ENCODE results near the gene RUNDC1. TPM values are rescaled to one million over a fixed set of nuclear protein-coding genes. Genes with fewer than 3 reads are reported as not detected.
"Not testable (repeated sequence)": the region's sequence is repeated elsewhere in the genome, so short reads cannot be mapped to it uniquely, and the experiment has no call there.

RUNDC1 gene
- 10 to 100 TPM; 11.8 to 14.8 (median 13.5) TPM for total RNA-seq

DNA sequence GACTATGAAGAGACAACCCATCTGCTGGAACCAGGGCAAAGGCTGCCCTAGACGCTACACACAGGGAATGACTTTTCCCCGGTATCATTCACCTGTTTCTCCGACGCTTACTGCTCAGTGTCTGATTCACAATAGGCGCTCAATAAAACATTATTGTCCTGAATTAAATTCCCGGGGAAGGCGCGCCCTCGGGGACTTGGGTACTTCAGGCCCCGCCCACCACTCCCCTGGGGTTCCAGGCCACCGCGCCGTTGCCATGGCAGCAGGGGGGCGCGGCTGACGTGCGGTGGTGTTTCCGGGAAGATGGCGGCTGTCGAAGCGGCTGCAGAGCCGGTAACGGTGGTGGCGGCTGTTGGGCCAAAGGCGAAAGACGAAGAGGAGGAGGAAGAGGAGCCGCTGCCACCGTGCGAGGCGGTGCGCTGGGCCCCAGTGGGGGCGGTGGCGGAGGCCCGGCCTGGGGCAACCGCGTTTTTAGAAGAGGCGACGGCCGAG is at the start of gene RUNDC1:
RUNDC1 (plus strand) TSS at position 292 of the 492 bp plus-strand sequence; CDS start at position 304, 12 bp downstream.
- Histone ChIP-seq H3K4me3 (peak within 1 kb of the TSS; percentile 82 to 97 (median 85)), H3K4me1 (replicated peaks in 1 of 2) (peaks cover 12 to 18% of the 10 kb centered on the region in 2 donors), H3K27ac (peak within 1 kb of the TSS; percentile 87 to 88)
- 0% methylated on average over 2 to 4 of the region's 39 CpGs; no CpG with 5 or more reads in 7 of the 10 experiments for WGBS, 10 experiments
- in situ Hi-C loops (cut with MboI; ENCODE audit: low pct_unique_long_range_greater_than_20kb in 2 of 9, low sequenced_read_pairs in 9 of 9, unreplicated experiment in 9 of 9): no loop called here
- ATAC-seq (replicated peaks in 6 of 8): peak; percentile 71 to 87 (median 83)

DNA sequence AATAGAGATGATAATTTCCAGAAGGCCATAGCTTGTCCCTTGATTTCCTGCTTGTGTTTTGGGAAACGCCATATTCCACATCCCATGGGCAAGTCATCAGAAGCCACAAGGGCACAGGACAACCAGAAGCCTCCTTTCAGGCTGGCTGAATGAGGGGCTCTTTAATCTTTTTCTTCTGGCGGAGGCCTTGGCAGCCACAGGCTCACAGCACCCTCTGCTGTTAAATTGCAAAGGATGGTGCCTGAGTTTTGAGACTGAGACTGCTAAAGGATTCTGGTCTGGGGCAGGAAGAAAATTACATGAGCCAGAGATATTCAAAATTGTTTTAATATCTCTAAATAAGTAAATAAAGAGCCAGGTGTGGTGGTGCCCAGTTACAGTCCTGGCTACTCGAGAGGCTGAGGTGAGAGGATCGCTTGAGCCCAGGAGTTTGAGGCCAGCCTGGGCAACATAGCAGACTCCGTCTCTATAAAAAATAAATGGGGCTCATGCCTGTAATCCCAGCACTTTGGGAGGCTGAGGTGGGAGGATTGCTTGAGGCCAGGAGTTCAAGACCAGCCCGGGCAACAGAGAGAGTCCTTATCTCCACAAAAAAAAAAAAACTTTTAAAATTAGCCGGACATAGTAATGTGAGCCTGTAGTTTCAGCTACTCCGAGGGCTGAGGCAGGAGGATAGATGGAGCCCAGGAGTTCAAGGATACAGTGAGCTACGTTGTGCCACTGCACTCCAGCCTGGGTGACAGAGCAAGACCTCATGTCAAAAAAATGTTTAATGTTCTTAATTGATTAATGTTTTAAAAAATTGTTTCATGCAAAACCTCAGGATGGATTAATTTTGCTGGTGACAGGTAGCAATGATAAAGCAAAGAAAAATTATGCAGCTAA is 42.4 kb upstream of the RUNDC1 start:
- in situ Hi-C loops (cut with MboI; ENCODE audit: low pct_unique_long_range_greater_than_20kb in 2 of 9, low sequenced_read_pairs in 9 of 9, unreplicated experiment in 9 of 9): loop anchor here in 4 of 9 experiments (10.0 to 25.0 kb wide), 2 partner anchors 93 to 101 kb away; partner anchors contain the start of genes AOC2 (in 4 of the 4) and PSME3 (in 3 of the 4)
- H3K4me3 ChIP-seq: no peak overlapping the region
- no peaks in the 10 kb centered on the region for H3K4me1 ChIP-seq (replicated peaks in 1 of 2)
- WGBS, 10 experiments: 0 to 89% (median 25%) methylated on average over 1 to 8 of the region's 9 CpGs; no CpG with 5 or more reads in 1 of the 10 experiments
- no peak overlapping the region for H3K27ac ChIP-seq
- peak; percentile 66 to 97 (median 80) for ATAC-seq (replicated peaks in 6 of 8)

DNA sequence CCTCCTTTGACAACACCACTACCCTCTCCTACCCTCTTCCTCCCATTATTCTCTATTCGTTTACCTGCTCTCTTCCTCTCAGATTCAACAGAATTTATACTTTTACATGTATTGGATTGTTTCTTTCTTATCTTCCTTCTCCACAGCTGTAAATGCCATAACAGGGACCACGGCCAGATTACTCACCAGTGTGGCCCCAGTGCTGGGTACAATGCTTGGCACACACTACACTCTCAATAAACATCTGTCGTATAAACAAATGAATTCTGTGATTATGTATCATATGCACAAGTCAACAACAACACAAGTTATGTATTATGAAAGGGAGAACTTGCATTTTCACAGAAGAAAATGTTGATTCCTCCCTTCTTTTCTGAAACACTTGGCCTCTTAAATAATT is 36.2 kb upstream of the RUNDC1 start:
- H3K4me1 ChIP-seq (replicated peaks in 1 of 2): no peaks in the 10 kb centered on the region

GRCh38 chr17:42946812-42947211 is 33.6 kb upstream of the RUNDC1 start:
- in situ Hi-C loops (cut with MboI; ENCODE audit: low pct_unique_long_range_greater_than_20kb in 2 of 9, low sequenced_read_pairs in 9 of 9, unreplicated experiment in 9 of 9): loop anchor here in 3 of 9 experiments (25.0 kb wide), 1 partner anchor 110 kb away; the partner anchor contains the start of genes AOC2 (in 3 of the 3) and PSME3 (in 3 of the 3)
- Histone ChIP-seq H3K4me1 (replicated peaks in 1 of 2) (no peaks in the 10 kb centered on the region), H3K27ac (no peak overlapping the region), H3K4me3 (no peak overlapping the region)
- WGBS, 10 experiments: 89 to 100% (median 100%) methylated on average over 1 of the region's 1 CpG; no CpG with 5 or more reads in 4 of the 10 experiments
- peak in 1 of 8 experiments; percentile 31 for ATAC-seq (replicated peaks in 6 of 8)

More for the DNA sequence above, 36.2 kb upstream of the RUNDC1 start:
- in situ Hi-C loops (cut with MboI; ENCODE audit: low pct_unique_long_range_greater_than_20kb in 2 of 9, low sequenced_read_pairs in 9 of 9, unreplicated experiment in 9 of 9): loop anchor here in 3 of 9 experiments (25.0 kb wide), 1 partner anchor 107 kb away; the partner anchor contains the start of genes AOC2 (in 3 of the 3) and PSME3 (in 3 of the 3)
- Histone ChIP-seq H3K4me3 (no peak overlapping the region), H3K27ac (no peak overlapping the region)
- no peak for ATAC-seq (replicated peaks in 6 of 8)
- WGBS, 10 experiments: 0 to 80% (median 38%) methylated on average over 1 to 3 of the region's 3 CpGs

GRCh38 chr17:42950044-42950783 is 30.2 kb upstream of the RUNDC1 start:
- H3K4me3 ChIP-seq: no peak overlapping the region
- 60 to 96% (median 85%) methylated on average over 1 to 9 of the region's 13 CpGs; no CpG with 5 or more reads in 4 of the 10 experiments for WGBS, 10 experiments
- no peak overlapping the region for H3K27ac ChIP-seq
- H3K4me1 ChIP-seq (replicated peaks in 1 of 2): no peaks in the 10 kb centered on the region
- in situ Hi-C loops (cut with MboI; ENCODE audit: low pct_unique_long_range_greater_than_20kb in 2 of 9, low sequenced_read_pairs in 9 of 9, unreplicated experiment in 9 of 9): no loop called here
- ATAC-seq (replicated peaks in 6 of 8): no peak

GRCh38 chr17:42953669-42954068 is 26.7 kb upstream of the RUNDC1 start:
- in situ Hi-C loops (cut with MboI; ENCODE audit: low pct_unique_long_range_greater_than_20kb in 2 of 9, low sequenced_read_pairs in 9 of 9, unreplicated experiment in 9 of 9): no loop called here
- no peaks in the 10 kb centered on the region for H3K4me1 ChIP-seq (replicated peaks in 1 of 2)
- WGBS, 10 experiments: 57 to 100% (median 100%) methylated on average over 1 of the region's 1 CpG; no CpG with 5 or more reads in 5 of the 10 experiments
- H3K4me3 ChIP-seq: no peak overlapping the region
- peak in 1 of 8 experiments; percentile 24 for ATAC-seq (replicated peaks in 6 of 8)
- no peak overlapping the region for H3K27ac ChIP-seq

- 0 to 6% (median 0%) methylated on average over 4 to 25 of the region's 43 CpGs; no CpG with 5 or more reads in 2 of the 10 experiments for WGBS, 10 experiments
- Histone ChIP-seq H3K27ac (peak within 1 kb of the TSS; percentile 58 to 83), H3K4me3 (peak within 1 kb of the TSS; percentile 58 to 87 (median 85)), H3K4me1 (replicated peaks in 1 of 2) (peaks cover 7 to 20% of the 10 kb centered on the region in 2 donors)
- ATAC-seq (replicated peaks in 6 of 8): peak; percentile 94 to 97 (median 95)
- in situ Hi-C loops (cut with MboI; ENCODE audit: low pct_unique_long_range_greater_than_20kb in 2 of 9, low sequenced_read_pairs in 9 of 9, unreplicated experiment in 9 of 9): no loop called here
These were observed 16.0 kb upstream of the RUNDC1 start, which contains the start of gene AARSD1 for GRCh38 chr17:42964161-42964932. TSS of gene AARSD1 (minus strand) at chr17:42964454. CDS start at chr17:42964440, 14 bp downstream.

GRCh38 chr17:42967925-42968324 is 12.4 kb upstream of the RUNDC1 start:
- ATAC-seq (replicated peaks in 6 of 8): no peak
- 0 to 100% (median 100%) methylated on average over 1 of the region's 1 CpG; no CpG with 5 or more reads in 3 of the 10 experiments for WGBS, 10 experiments
- Histone ChIP-seq H3K27ac (no peak overlapping the region), H3K4me1 (replicated peaks in 1 of 2) (peaks cover 6 to 23% of the 10 kb centered on the region in 2 donors), H3K4me3 (no peak overlapping the region)
- in situ Hi-C loops (cut with MboI; ENCODE audit: low pct_unique_long_range_greater_than_20kb in 2 of 9, low sequenced_read_pairs in 9 of 9, unreplicated experiment in 9 of 9): no loop called here

- 0 to 100% (median 58%) methylated on average over 1 to 4 of the region's 5 CpGs; no CpG with 5 or more reads in 2 of the 10 experiments for WGBS, 10 experiments
- H3K27ac ChIP-seq: peak overlapping the region in 1 of 2 donors; percentile 75
- in situ Hi-C loops (cut with MboI; ENCODE audit: low pct_unique_long_range_greater_than_20kb in 2 of 9, low sequenced_read_pairs in 9 of 9, unreplicated experiment in 9 of 9): no loop called here
These were observed 11.3 kb upstream of the RUNDC1 start for GRCh38 chr17:42969001-42969581.

GRCh38 chr17:42971589-42971988 is 8.8 kb upstream of the RUNDC1 start:
- in situ Hi-C loops (cut with MboI; ENCODE audit: low pct_unique_long_range_greater_than_20kb in 2 of 9, low sequenced_read_pairs in 9 of 9, unreplicated experiment in 9 of 9): no loop called here
- WGBS, 10 experiments: 76 to 100% (median 90%) methylated on average over 1 to 3 of the region's 5 CpGs; no CpG with 5 or more reads in 6 of the 10 experiments
- Histone ChIP-seq H3K4me3 (no peak overlapping the region), H3K4me1 (replicated peaks in 1 of 2) (peaks cover 0 to 10% of the 10 kb centered on the region in 2 donors), H3K27ac (no peak overlapping the region)
- ATAC-seq (replicated peaks in 6 of 8): no peak

More at GRCh38 chr17:42969001-42969581, 11.3 kb upstream of the RUNDC1 start:
- H3K4me3 ChIP-seq: no peak overlapping the region
- ATAC-seq (replicated peaks in 6 of 8): peak in 5 of 8 experiments; percentile 50 to 83 (median 55)
- peaks cover 0 to 16% of the 10 kb centered on the region in 2 donors for H3K4me1 ChIP-seq (replicated peaks in 1 of 2)

- in situ Hi-C loops (cut with MboI; ENCODE audit: low pct_unique_long_range_greater_than_20kb in 2 of 9, low sequenced_read_pairs in 9 of 9, unreplicated experiment in 9 of 9); ATAC-seq (replicated peaks in 6 of 8); H3K27ac ChIP-seq; H3K4me3 ChIP-seq: not testable (repeated sequence)
- peaks cover 0 to 10% of the 10 kb centered on the region in 2 donors for H3K4me1 ChIP-seq (replicated peaks in 1 of 2)
- no CpG with 5 or more reads among the region's 18 CpGs for WGBS, 10 experiments
These were observed 7.0 kb upstream of the RUNDC1 start for GRCh38 chr17:42973323-42973722.

All from motor neuron (in vitro differentiated cells).